SU-DHL-6 (cell line): ENCODE measurements around the gene NIP7.

ENCODE experiments used
- EZH2phosphoT487 ChIP-seq: fragments of 200-600 bp; sonication (generic), shearing (Covaris generic); conservative IDR thresholded peaks from 2 replicates; pipeline ENCODE4 v1.6.1; 2018; ENCODE audit warnings: mild to moderate bottlenecking, antibody characterized with exemption, low read length, moderate library complexity, mixed read lengths
- TF ChIP-seq, protein P1 (sequence below): fragments of 200-600 bp; sonication (generic); IDR thresholded peaks from one replicate; pipeline ENCODE4 v1.5.1; 2017; ENCODE audit warnings: antibody characterized with exemption, mild to moderate bottlenecking, low read length, moderate library complexity; ENCODE audit not compliant: insufficient read depth, poor library complexity, severe bottlenecking

- TF ChIP-seq, protein P1, sequence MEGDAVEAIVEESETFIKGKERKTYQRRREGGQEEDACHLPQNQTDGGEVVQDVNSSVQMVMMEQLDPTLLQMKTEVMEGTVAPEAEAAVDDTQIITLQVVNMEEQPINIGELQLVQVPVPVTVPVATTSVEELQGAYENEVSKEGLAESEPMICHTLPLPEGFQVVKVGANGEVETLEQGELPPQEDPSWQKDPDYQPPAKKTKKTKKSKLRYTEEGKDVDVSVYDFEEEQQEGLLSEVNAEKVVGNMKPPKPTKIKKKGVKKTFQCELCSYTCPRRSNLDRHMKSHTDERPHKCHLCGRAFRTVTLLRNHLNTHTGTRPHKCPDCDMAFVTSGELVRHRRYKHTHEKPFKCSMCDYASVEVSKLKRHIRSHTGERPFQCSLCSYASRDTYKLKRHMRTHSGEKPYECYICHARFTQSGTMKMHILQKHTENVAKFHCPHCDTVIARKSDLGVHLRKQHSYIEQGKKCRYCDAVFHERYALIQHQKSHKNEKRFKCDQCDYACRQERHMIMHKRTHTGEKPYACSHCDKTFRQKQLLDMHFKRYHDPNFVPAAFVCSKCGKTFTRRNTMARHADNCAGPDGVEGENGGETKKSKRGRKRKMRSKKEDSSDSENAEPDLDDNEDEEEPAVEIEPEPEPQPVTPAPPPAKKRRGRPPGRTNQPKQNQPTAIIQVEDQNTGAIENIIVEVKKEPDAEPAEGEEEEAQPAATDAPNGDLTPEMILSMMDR: no peak
- no peak for TF ChIP-seq EZH2phosphoT487
Observed at GRCh38 chr16:69314534-69314933, 25.0 kb upstream of the NIP7 start.
